ENCODE measurements around the gene ZBTB11. TPM values are rescaled to one million over a fixed set of nuclear protein-coding genes. Genes with fewer than 3 reads are reported as not detected.

ZBTB11 gene
- total and polyA plus RNA-seq, 9 of the 15 experiments (the other 6 are each of a cell fraction or from before 2014, with no cell fraction given), result 6.2 to 31.9 (median 21.4) TPM

DNA sequence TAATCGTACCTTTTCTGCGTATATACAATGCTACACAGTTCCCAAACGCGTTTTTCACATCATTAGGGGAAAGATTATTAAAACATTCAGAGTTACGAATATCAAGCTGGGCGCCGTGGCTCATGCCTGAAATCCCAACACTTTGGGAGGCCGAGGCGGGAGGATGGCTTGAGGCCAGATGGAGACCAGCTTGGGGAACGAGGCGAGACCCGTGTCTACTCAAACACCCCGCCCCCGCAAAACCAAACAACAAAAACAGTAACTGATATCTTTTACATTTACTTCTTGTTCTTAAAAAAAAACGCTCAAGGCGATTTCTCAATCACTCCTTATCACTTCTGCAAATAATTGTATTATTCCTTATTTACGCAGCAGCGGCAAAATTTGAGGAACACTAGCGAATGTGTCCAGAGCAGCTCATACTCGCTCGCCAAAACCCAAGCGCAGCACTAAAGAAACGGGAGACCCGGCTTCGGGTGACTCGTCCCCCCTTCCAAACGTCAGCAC is 1.2 kb downstream of the ZBTB11 start (continued):
- TF ChIP-seq, protein P1, sequence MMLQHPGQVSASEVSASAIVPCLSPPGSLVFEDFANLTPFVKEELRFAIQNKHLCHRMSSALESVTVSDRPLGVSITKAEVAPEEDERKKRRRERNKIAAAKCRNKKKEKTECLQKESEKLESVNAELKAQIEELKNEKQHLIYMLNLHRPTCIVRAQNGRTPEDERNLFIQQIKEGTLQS (IDR thresholded peaks at IDR 0.05), result peak; percentile 13; the same call in 1 of the 2 replicates
- TF ChIP-seq, protein P1 (CRISPR knock-in tag; conservative IDR thresholded peaks at IDR 0.05), result no peak
- TF ChIP-seq JUND (IDR thresholded peaks at IDR 0.05; ENCODE audit: borderline replicate concordance, low read depth, low read length) (no peak), JUND (tag; IDR thresholded peaks at IDR 0.05; ENCODE audit: borderline replicate concordance, low read depth, low read length) (0 out of 3 replicates have a peak, but pooled peaks have one; percentile 10), KDM1A (IDR thresholded peaks at IDR 0.05) (0 out of 4 replicates have a peak, but pooled peaks of 1 of the 2 experiments have one; percentile 21), BCOR (IDR thresholded peaks at IDR 0.05) (peak; percentile 63; the same call in 1 of the 2 replicates), ZNF311 (CRISPR knock-in tag; IDR thresholded peaks at IDR 0.05) (no peak), ZNF785 (CRISPR knock-in tag; IDR thresholded peaks at IDR 0.05) (no peak), SOX6 (IDR thresholded peaks at IDR 0.05) (peak; percentile 18; the same call in 1 of the 2 replicates), L3MBTL2 (IDR thresholded peaks at IDR 0.05) (0 out of 2 replicates have a peak, but pooled peaks have one; percentile 59), NFIC (IDR thresholded peaks at IDR 0.05) (peak; percentile 50), EGR1 (conservative IDR thresholded peaks at IDR 0.05) (peak; percentile 90), NCOA1 (IDR thresholded peaks at IDR 0.05; ENCODE audit: low read depth) (no peak), ILF3 (IDR thresholded peaks at IDR 0.05; ENCODE audit: borderline replicate concordance) (no peak), TBL1XR1 (IDR thresholded peaks at IDR 0.05; ENCODE audit: low read length in 2 of 2) (no peak), ZC3H11A (IDR thresholded peaks at IDR 0.05; ENCODE audit: low read depth, low read length) (no peak), DPF2 (IDR thresholded peaks at IDR 0.05) (no peak; the same call in 1 of the 2 replicates)
- TF ChIP-seq, protein P2, sequence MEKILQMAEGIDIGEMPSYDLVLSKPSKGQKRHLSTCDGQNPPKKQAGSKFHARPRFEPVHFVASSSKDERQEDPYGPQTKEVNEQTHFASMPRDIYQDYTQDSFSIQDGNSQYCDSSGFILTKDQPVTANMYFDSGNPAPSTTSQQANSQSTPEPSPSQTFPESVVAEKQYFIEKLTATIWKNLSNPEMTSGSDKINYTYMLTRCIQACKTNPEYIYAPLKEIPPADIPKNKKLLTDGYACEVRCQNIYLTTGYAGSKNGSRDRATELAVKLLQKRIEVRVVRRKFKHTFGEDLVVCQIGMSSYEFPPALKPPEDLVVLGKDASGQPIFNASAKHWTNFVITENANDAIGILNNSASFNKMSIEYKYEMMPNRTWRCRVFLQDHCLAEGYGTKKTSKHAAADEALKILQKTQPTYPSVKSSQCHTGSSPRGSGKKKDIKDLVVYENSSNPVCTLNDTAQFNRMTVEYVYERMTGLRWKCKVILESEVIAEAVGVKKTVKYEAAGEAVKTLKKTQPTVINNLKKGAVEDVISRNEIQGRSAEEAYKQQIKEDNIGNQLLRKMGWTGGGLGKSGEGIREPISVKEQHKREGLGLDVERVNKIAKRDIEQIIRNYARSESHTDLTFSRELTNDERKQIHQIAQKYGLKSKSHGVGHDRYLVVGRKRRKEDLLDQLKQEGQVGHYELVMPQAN (IDR thresholded peaks at IDR 0.05; ENCODE audit: borderline replicate concordance), result peak; percentile 57; the same call in 1 of the 2 replicates

Data from K562 (cell line).